Astrocyte of the cerebellum (primary cell): Measurements from ENCODE around the gene MYO1B.

Experiments
- DNase-seq: peaks from one replicate; pipeline ENCODE4 v3.0.0-alpha.2; 2011; ENCODE audit warnings: low read depth
- H3K4me3 ChIP-seq: 2 replicates; pipeline ENCODE4 v1.5.1; 2011; ENCODE audit warnings: mild to moderate bottlenecking, low read depth, low read length, moderate library complexity
- CTCF ChIP-seq: IDR thresholded peaks from 2 replicates; pipeline ENCODE4 v1.5.1; 2012; ENCODE audit warnings: low read length, low read depth, moderate library complexity, mild to moderate bottlenecking; ENCODE audit errors: missing control alignments
- in situ Hi-C: cut with HindIII; loops from 2 replicates; pipeline ENCODE4 v1.10.0; 2017; ENCODE audit warnings: low sequenced_read_pairs

Gene MYO1B

GRCh38 chr2:191258996-191259395 is 13.8 kb downstream of the MYO1B start:
- TF ChIP-seq CTCF, result no peak
- no peak for DNase-seq
- in situ Hi-C loops, result no loop called here
- no peak overlapping the region for H3K4me3 ChIP-seq

- in situ Hi-C loops, result no loop called here
- TF ChIP-seq CTCF, result no peak
Observed at GRCh38 chr2:191262436-191262835, 17.2 kb downstream of the MYO1B start.

GRCh38 chr2:191263050-191263449 is 17.8 kb downstream of the MYO1B start:
- in situ Hi-C loops, result no loop called here
- no peak for DNase-seq
- no peak for TF ChIP-seq CTCF
- H3K4me3 ChIP-seq, result no peak overlapping the region

More at GRCh38 chr2:191262436-191262835, 17.2 kb downstream of the MYO1B start:
- no peak overlapping the region for H3K4me3 ChIP-seq
- DNase-seq, result no peak

GRCh38 chr2:191264647-191265081 is 19.5 kb downstream of the MYO1B start:
- in situ Hi-C loops, result no loop called here
- no peak for TF ChIP-seq CTCF
- DNase-seq, result peak; percentile 81
- H3K4me3 ChIP-seq, result no peak overlapping the region

- in situ Hi-C loops, result no loop called here
- DNase-seq, result peak; percentile 86
Observed at GRCh38 chr2:191265311-191266170, 20.3 kb downstream of the MYO1B start.

GRCh38 chr2:191266201-191266600 is 21.0 kb downstream of the MYO1B start:
- peak overlapping the region; percentile 14 for H3K4me3 ChIP-seq
- TF ChIP-seq CTCF, result no peak
- DNase-seq, result peak; percentile 49
- in situ Hi-C loops, result no loop called here

More at GRCh38 chr2:191265311-191266170, 20.3 kb downstream of the MYO1B start:
- peak overlapping the region; percentile 14 for H3K4me3 ChIP-seq
- no peak for TF ChIP-seq CTCF
